Activated CD4-positive, alpha-beta T cell treated with anti-CD3 and anti-CD28 coated beads, Interleukin-2, amount 50 U/mL, for 16 hours (primary cell): ENCODE measurements around the gene MAP2K2.
"Not testable (repeated sequence)": the region's sequence is repeated elsewhere in the genome, so short reads cannot be mapped to it uniquely, and the experiment has no call there.

ENCODE experiments used
- DNase-seq: peaks from one replicate; pipeline ENCODE4 v3.0.0-alpha.2; 2020

Gene MAP2K2

GRCh38 chr19:4130744-4131438, 7.0 kb upstream of the MAP2K2 start:
- DNase-seq = no peak

DNA sequence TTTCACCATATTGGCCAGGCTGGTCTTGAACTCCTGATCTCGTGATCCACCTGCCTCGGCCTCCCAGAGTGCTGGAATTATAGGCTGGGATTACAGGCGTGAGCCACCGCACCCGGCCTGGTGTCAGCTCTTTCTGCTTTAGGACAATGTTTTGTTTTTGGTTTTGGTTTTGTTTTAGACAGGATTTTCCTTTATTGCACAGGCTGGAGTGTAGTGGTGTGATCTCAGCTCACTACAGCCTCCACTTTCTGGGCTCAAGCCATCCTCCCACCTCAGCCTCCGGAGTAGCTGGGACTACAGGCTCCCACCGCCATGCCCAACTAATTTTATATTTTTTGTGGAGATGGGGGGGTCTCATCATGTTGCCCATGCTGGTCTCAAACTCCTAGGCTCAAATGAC, 5.1 kb upstream of the MAP2K2 start:
- not testable (repeated sequence) for DNase-seq

GRCh38 chr19:4127322-4127721, 3.4 kb upstream of the MAP2K2 start:
- DNase-seq = not testable (repeated sequence)

- peak; percentile 19 for DNase-seq
These were observed 716 bp upstream of the MAP2K2 start for GRCh38 chr19:4124638-4125037.

GRCh38 chr19:4122480-4122879, 1.4 kb downstream of the MAP2K2 start:
- DNase-seq = no peak

DNA sequence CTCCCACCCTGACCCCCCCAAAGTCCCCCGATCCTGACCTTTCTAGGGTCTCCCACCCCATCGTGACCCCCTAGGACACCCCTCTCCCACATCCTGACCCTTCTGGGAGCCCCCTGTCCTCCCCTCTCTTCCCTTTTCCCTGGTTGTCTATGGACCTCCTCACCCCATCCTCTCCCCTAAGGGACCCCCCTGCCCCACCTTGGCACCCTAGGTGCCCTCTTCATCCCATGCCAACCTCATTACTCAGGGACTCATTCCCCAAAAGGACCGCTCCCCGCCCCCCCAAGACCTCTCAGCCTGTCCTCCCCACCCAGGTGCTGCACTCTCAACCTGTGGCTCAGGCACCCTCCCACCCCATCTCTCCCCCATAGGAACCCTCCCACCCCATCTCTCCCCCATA, 2.1 kb downstream of the MAP2K2 start:
- DNase-seq = no peak

- DNase-seq = no peak
These were observed 2.7 kb downstream of the MAP2K2 start for GRCh38 chr19:4121273-4121612.

DNA sequence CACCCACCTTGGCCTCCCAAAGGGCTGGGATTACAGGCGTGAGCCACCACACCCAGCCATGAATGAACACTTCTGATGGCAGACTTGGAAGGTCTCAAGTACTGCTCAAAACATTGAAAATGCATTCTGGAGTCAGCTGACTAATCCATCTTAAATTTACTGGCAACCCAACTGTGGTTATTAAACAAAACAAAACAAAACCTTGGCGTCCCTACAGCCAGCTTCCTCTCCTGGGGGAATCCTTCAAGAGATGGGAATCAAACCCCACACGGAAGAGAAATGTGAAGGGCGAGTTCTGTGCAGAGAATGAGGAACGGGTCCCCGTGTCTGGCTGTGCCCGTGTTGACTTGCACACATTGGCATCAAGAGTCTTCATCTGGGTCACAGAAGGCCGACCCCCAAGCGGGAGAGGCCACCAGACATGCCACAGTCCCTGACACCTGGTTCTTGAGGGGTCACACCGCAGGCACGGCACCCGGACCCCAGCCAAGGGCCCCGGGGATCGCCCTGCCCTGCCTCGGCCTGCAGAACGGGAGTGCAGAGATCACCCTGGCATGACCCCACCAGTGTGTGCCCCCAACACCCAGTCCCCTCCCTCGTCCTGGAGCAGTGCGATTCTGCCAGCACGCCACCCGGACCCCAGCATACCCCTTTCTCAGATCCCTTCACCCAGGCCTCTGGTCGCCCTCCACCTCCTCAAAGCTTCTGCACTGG, 3.2 kb downstream of the MAP2K2 start:
- DNase-seq = no peak

DNA sequence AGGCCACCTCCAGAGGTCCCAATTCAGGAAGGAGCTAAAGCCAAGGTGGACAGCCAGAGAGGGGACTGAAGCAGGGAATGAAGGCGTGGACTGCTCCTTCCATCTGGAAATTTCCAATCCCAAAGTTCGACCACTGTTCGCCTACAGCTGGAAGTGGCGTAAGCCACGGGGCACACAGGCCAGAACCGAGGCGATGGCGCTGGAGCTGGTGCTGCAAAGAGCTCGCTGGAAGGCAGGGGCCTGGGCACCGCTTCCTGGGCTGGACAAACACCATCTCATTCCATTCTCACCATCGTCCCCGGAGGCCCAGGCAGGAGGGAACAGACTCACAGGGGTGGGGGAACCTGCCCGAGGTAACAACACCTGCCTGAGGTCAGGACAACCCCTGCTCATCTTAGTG, 4.2 kb downstream of the MAP2K2 start:
- DNase-seq = no peak

DNA sequence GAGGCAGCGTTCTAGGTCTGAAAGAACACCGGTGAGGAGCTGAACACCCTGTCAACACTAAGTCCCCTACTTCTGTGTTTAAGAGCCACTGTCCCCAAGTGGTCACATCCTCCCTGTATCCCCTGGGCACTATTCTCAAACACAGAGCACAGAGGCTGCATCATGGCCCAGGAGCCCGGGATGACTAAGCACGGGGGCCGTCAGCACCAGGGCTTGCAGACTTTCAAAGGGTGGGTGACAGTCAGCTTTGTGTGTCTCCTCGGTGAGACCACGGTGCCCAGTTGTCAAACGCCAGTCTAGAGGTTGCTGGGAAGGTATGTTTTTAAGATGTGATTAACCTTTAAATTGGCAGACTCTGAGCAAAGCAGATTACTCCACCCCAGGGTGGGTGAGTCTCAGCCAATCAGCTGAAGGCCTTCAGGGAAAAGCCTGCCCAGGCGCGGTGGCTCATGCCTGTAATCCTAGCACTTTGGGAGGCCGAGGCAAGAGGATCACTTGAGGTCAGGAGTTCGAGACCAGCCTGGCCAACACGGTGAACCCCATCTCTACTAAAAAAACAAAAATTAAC, 8.0 kb downstream of the MAP2K2 start:
- no peak for DNase-seq

- DNase-seq = peak; percentile 69
These were observed 8.7 kb downstream of the MAP2K2 start for GRCh38 chr19:4115050-4115817.

GRCh38 chr19:4114181-4114580, 9.7 kb downstream of the MAP2K2 start:
- no peak for DNase-seq

DNA sequence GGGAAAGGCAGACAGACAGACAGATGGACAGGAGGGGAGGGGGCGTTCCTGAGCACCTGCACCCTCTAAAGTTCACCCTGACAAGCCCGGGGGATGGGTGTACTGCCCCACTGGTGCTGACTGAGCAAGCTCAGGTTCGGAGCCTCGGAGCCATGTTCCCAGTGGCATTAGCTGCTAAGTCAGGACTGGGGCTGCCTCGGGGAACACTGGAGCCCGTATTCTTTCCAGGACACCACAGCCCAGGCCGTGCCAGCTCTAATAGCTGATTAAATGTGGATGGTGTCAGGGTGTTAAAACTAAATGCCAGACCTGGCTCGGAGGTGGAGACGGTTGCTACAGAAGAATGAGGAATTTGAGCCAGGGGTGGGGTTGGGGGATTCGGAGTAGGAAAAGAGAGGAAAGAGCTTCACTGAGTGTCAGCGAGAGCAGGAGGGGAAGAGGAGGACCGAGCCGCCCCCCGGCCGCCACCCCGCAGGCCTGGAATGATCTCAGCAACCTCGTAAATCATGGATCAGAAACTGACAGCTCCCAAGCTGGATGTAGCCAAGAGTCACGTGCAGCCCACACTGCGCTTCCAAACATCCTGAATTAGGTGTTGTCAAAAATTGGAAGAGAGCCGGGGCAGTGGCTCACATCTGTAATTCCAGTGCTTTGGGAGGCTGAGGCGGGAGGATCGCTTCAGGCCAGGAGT, 10.4 kb downstream of the MAP2K2 start:
- DNase-seq = no peak

DNA sequence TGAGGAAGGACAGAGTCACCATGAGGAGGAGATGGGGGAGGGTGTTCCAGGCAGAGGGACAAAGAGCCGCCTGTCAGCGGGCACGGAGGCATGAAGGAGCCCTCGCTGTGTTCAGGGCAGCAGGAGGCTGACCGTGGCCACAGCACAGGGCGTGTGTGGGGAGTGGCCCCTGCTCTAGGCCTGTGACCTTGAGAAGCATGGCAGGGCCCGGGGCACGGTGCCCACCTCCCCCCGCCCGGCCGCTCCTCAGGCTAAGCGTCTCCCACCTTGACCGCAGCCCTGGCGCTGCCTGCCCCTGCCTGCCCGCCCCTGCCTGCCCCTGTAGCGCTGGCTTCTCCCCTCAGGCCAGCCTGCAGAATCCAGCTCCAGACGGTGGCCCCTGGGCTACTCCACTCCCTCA, 11.6 kb downstream of the MAP2K2 start:
- DNase-seq = no peak

- DNase-seq = no peak
These were observed 14.3 kb downstream of the MAP2K2 start for GRCh38 chr19:4109626-4109945.

DNA sequence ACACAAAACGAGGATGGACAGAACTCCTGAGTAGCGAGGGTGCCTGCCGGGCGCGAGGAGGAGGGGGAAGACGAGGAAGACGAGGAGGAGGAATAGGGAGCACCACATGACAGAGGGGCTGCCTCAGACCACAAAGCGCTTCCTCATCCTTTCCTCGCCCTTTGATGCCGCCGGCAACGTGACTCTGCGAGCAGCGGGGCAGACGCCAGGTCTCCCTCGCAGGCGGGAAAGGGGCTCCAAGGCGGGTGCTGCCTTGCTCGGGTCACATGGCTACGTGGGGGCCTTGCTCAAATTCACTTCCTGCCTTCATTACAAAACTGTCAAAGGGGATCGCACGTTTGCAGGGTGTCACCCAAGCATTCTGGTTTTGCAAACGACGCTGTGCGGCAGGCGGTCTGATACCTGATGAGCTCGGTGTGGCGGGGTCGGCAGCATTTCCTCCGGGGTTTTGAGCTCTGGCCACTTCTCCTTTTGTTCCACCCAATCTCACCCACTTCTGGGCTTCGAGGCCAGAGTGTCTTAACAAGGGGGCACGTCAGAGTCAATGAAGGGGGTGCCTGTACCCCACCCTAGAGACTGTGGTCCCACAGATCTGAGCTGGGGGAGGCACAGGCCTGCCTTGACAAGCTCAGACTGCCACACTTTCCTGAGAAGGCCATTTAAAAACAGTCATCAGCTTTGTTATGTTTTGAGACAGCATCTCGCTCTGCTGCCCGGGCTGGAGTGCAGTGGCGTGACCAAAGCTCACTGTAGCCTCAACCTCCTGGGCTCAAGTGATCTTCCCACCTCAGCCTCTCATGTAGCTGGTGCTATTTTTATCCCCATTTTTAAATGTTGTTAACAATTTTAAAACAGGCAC, 14.9 kb downstream of the MAP2K2 start:
- peak; percentile 45 for DNase-seq

- DNase-seq = peak; percentile 25
These were observed 20.9 kb downstream of the MAP2K2 start for GRCh38 chr19:4103080-4103433.

DNA sequence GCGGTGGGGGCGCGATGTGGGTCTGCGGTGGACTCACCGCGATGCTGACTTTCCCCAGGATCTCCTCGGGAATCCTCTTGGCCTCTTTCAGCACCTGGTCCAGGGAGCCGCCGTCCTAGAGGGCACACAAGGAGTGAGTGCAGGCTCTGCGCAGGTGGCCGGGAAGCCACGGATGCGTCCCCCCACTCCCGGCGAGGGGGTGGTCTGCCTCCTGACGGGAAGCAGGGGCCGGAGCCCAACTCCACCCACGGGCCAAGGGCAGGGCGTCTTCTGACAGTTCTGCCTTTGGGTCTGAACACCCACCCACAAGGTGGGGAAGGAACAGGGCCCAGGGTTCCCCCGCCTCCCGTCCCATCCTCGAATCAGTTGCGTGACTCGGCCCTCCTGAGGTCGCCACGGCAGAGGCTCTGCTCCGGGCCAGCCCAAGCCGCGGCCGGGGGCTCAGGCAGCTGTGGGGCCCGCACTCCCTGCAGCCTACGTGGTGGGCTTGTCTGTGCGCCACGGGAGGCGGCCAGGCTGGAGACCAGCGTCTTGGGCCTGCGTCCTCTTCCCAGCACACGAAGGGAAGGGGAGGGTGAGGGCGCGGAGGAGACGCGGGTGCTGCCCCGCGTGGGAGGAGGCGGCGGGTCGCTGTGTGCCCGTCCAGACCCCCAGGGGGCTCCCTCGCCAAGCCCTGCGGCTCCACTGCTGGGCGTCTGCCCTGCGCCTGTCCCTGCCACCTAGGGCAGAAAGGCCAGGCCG, 21.4 kb downstream of the MAP2K2 start:
- no peak for DNase-seq

GRCh38 chr19:4101496-4101770, 22.5 kb downstream of the MAP2K2 start:
- no peak for DNase-seq

DNA sequence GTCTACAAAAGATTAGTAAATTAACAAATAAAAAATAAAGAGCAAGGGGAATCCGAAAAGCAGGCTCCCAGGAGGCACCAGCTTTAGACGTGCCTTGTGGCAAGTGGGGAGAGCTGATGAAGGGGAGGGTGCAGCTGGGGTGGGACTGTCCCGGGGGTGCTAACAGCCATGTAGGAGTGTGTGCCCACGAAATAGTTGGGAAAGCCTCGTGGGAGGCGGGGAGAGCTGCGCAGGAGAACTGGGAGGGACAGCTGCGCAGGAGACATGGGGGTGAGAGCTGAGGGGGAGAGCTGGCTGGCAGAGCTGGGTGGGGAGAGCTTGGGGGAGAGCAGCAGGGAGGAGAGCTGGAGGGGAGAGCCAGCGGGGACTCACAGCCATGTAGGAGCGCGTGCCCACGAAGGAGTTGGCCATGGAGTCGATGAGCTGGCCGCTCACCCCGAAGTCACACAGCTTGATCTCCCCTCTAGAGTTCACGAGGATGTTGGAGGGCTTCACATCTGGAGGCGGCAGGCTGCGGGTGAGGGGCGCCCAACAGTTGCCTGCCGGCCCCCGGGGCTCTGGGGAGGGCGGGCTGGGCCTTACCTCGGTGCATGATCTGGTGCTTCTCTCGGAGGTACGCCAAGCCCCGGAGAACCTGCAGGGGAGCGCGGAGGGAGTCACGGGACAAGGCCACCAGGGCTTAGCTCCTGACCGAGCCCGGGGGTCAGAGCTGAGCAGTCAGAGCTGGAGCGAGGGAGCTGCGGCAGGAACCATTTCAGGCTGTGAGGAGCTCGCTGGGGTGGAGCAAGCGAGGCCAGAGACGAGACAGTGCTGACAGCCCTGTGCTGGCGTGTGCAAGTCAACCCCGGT, 23.1 kb downstream of the MAP2K2 start:
- no peak for DNase-seq
